GM13976 (cell line): ENCODE measurements around the gene TMEM100.
A peak's percentile ranks its signal among the peaks of the same experiment; 100 is the strongest.

Experiments
- DNase-seq: peaks from one replicate; pipeline ENCODE4 v3.0.0; 2012; ENCODE audit warnings: low spot score
- CTCF ChIP-seq: IDR thresholded peaks from 2 replicates; pipeline ENCODE4 v1.5.1; 2012; ENCODE audit warnings: borderline replicate concordance, mild to moderate bottlenecking; ENCODE audit not compliant: insufficient read depth; ENCODE audit errors: extremely low read depth, missing control alignments, control extremely low read depth
- in situ Hi-C: fragments of 300-500 bp; cut with MboI; formaldehyde crosslinking; loops from one replicate; pipeline ENCODE4 v1.12.0; 2022; ENCODE audit warnings: low sequenced_read_pairs, mixed read lengths, inconsistent platforms; ENCODE audit not compliant: unreplicated experiment

Gene TMEM100

GRCh38 chr17:55746466-55746865 lies 23.8 kb upstream of the TMEM100 start:
- in situ Hi-C loops, result loop anchor here (10.0 kb wide), 1 partner anchor 222 kb away; no protein-coding TSS in a partner anchor
- TF ChIP-seq CTCF, result no peak
- DNase-seq, result no peak

DNA sequence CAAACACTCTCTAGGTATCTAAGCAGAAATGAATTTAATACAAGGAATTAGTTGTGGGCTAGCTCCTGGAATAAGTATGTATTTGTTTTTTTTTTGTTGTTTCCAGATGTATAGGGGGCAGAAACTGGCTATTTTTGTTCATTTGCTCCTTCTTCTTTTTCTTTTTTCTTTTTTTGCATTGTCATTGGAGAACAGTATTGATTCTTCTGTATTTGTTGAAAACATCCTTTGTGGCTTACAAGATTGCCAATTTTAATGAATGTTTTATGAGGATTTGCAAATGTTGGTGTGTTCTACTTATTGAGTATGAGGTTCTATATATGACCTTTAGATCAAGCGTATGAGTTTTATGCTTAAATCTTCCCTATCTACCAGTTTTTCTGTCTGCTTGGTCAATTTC lies 22.6 kb upstream of the TMEM100 start:
- TF ChIP-seq CTCF, result no peak
- no peak for DNase-seq
- in situ Hi-C loops, result loop anchor here (10.0 kb wide), 1 partner anchor 220 kb away; no protein-coding TSS in a partner anchor

GRCh38 chr17:55743103-55743679 lies 20.5 kb upstream of the TMEM100 start:
- no peak for TF ChIP-seq CTCF
- DNase-seq, result no peak
- in situ Hi-C loops, result loop anchor here (10.0 kb wide), 1 partner anchor 218 kb away; no protein-coding TSS in a partner anchor

DNA sequence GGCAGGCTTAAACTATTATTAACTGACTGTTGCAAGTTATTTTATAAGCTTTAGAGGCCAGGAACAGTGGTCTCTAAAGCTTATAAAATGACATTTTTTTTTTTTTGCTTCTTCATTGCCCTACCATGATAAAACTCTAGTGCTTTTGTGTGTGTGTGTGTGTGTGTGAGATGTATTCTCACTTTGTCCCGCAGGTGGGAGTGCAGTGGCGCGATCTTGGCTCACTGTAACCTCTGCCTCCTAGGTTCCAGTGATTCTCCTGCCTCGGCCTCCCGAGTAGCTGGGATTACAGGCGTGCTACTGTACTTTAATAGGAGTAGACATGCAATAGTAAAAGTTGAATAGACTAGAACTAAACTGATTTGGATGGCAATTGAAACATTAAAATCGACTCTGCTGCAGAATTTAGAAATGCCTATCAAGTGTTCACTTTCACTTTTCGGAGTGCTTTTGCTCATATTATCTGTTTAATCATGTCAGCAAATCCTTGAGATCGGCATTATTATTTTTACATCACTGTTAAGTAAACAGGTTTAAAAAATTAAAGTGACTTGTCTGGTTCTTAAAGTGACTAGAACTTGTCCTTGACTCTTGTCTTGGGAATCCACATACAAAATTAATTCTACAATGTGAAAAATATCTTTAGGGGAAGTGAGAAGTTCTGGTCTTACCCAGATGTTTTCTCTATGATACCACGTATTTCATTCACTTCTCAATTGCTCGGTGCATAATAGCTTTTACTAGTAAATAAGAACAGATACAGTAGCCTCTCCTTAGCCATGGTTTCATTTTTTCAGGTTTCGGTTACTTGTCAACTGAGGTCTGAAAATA lies 19.8 kb upstream of the TMEM100 start:
- DNase-seq, result peak; percentile 23
- no peak for TF ChIP-seq CTCF
- in situ Hi-C loops, result loop anchor here (10.0 kb wide), 1 partner anchor 218 kb away; no protein-coding TSS in a partner anchor

GRCh38 chr17:55741356-55741700 lies 18.7 kb upstream of the TMEM100 start:
- TF ChIP-seq CTCF, result no peak
- in situ Hi-C loops, result loop anchor here (10.0 kb wide), 1 partner anchor 217 kb away; no protein-coding TSS in a partner anchor
- DNase-seq, result no peak

DNA sequence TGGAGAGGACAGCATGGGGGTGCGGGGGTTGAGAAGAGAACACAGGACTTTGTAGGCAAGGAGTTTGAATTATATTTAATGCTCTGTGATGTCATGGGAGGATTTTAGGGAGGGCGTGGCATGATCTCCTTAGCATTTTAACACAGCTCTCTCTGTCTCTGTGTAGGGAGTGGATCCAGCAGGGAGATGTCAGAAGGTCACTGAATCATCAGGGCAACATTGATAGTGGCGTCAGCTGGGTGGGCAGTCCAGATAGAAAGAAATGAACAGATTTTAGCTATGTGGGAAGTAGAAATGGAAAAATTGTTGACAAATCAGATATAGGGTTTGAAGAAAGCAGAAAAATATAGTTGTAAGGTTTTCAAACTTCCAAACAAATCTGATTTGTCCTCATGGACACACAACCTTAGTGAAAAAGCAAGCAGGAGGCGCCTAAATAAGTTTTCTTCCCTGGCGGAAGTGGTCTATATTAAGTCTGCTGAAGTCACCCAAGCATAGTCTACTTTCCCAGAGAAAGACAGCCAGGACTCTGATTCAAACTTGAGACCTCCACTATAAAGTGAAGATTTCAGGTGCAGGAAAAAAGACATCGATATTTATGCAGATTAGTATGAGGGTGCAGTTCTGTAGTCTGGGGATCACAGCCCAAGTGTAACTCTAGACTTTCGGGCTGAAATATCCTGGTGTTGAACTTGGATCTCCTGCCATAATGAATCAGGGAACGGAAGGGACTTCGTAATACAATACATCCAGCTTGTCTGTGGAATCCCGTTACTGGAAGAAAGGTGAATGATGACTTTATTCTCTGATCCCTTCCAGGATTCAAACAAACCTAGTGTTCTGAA lies 18.1 kb upstream of the TMEM100 start:
- TF ChIP-seq CTCF, result no peak
- DNase-seq, result no peak
- in situ Hi-C loops, result loop anchor here (10.0 kb wide), 1 partner anchor 216 kb away; no protein-coding TSS in a partner anchor
